Glutamatergic neuron (in vitro differentiated cells): ENCODE measurements around the gene TAS2R41. TPM values are rescaled to one million over a fixed set of nuclear protein-coding genes. Genes with fewer than 3 reads are reported as not detected.

Experiments
- DNase-seq: peaks from one replicate; pipeline ENCODE4 v3.0.0; 2022
- H3K27ac Mint-ChIP-seq: one replicate; pipeline ENCODE4 v1.8.0; 2020; ENCODE audit warnings: mild to moderate bottlenecking, mixed read lengths, inconsistent platforms; ENCODE audit not compliant: unreplicated experiment
- H3K27me3 Mint-ChIP-seq: one replicate; pipeline ENCODE4 v1.8.0; 2020; ENCODE audit warnings: mild to moderate bottlenecking, moderate library complexity, mixed read lengths, inconsistent platforms; ENCODE audit not compliant: unreplicated experiment
- H3K36me3 Mint-ChIP-seq: one replicate; pipeline ENCODE4 v1.8.0; 2020; ENCODE audit warnings: mild to moderate bottlenecking, mixed read lengths, inconsistent platforms; ENCODE audit not compliant: unreplicated experiment
- H3K4me1 Mint-ChIP-seq: one replicate; pipeline ENCODE4 v1.8.0; 2020; ENCODE audit warnings: mild to moderate bottlenecking, low read depth, mixed read lengths, inconsistent platforms; ENCODE audit not compliant: unreplicated experiment
- H3K4me3 Mint-ChIP-seq: one replicate; pipeline ENCODE4 v1.8.0; 2020; ENCODE audit warnings: mild to moderate bottlenecking, mixed read lengths, inconsistent platforms; ENCODE audit not compliant: unreplicated experiment
- H3K9me3 Mint-ChIP-seq: one replicate; pipeline ENCODE4 v1.8.0; 2020; ENCODE audit warnings: mild to moderate bottlenecking, moderate library complexity, mixed read lengths, inconsistent platforms; ENCODE audit not compliant: unreplicated experiment
- CTCF ChIP-seq: fragments of 200-600 bp; sonication (generic); IDR thresholded peaks from one replicate; pipeline ENCODE4 v1.5.0; 2021; ENCODE audit not compliant: partially characterized antibody, unreplicated experiment
- total RNA-seq: library from RNA; stranded (reverse); fragmentation: NEBNext Ultra II Directional; extraction: Animal tissue kit (Norgen Biotek cat#: 25700); gene quantifications from one replicate; pipeline ENCODE4 v1.2.1, GENCODE V29; 2021; ENCODE audit not compliant: unreplicated experiment

TAS2R41 gene
- total RNA-seq, 1 donor from 2014 or later, result not detected

DNA sequence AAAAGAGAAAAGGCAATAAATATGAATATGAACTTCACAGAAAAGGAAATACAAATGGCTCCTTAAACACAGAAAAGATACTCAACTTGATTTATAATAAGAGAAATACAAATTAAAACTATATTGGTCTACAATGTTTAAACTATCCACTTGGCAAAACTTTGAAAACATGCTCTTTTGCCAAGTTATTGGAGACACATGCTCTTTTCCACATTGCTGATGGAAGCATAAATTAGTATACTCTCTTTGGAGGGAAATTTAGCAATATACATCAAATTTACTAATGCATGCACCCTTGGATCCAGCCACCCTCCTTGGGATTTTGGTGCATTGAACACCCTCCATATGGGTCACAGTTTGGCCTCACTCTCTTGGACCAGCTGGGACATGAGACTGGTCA is 26.6 kb upstream of the TAS2R41 start:
- H3K9me3 Mint-ChIP-seq, result peaks cover 1% of the 10 kb centered on the region
- TF ChIP-seq CTCF, result no peak
- no peak for DNase-seq
- no peaks in the 10 kb centered on the region for H3K27me3 Mint-ChIP-seq
- H3K36me3 Mint-ChIP-seq, result no peaks in the 10 kb centered on the region
- H3K27ac Mint-ChIP-seq, result no peak overlapping the region
- H3K4me1 Mint-ChIP-seq, result no peaks in the 10 kb centered on the region
- H3K4me3 Mint-ChIP-seq, result no peak overlapping the region

GRCh38 chr7:143451746-143452145 is 25.9 kb upstream of the TAS2R41 start:
- Mint-ChIP-seq H3K27ac (no peak overlapping the region), H3K4me3 (no peak overlapping the region), H3K9me3 (peaks cover 1% of the 10 kb centered on the region), H3K36me3 (no peaks in the 10 kb centered on the region), H3K27me3 (no peaks in the 10 kb centered on the region), H3K4me1 (no peaks in the 10 kb centered on the region)
- TF ChIP-seq CTCF, result no peak
- DNase-seq, result no peak

GRCh38 chr7:143452495-143452894 is 25.2 kb upstream of the TAS2R41 start:
- no peaks in the 10 kb centered on the region for H3K27me3 Mint-ChIP-seq
- H3K27ac Mint-ChIP-seq, result no peak overlapping the region
- no peaks in the 10 kb centered on the region for H3K36me3 Mint-ChIP-seq
- H3K4me1 Mint-ChIP-seq, result no peaks in the 10 kb centered on the region
- H3K9me3 Mint-ChIP-seq, result peaks cover 1% of the 10 kb centered on the region
- no peak for TF ChIP-seq CTCF
- no peak for DNase-seq
- no peak overlapping the region for H3K4me3 Mint-ChIP-seq

DNA sequence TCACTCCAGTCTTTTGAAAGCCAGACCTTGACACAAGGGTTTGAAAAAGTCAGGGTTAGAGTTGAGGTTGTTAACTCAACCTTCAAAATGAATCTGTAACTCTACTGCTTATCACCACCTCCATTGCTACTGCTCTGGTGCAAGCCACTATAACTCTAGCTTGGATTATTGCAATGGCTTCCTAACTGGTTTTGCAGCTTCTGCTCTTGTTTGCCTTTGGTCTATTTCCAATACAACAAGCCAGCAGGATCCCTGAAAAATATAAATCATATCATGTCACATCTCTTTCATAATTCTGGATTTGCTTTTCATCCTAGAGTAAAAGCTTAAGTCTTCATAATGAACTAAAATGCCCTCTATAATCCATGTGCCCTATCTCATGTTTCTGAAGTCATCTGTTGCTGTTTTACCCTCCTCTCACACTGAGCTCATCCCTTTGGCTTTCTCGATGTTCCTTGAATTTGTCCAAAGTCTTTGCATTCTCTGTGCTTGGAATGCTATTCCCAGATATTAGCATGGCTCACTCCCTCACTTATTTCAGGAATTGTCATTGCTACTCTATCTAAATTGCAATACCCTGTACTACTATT is 23.5 kb upstream of the TAS2R41 start:
- Mint-ChIP-seq H3K9me3 (peaks cover 1% of the 10 kb centered on the region), H3K4me3 (no peak overlapping the region), H3K36me3 (no peaks in the 10 kb centered on the region), H3K27ac (no peak overlapping the region), H3K27me3 (no peaks in the 10 kb centered on the region), H3K4me1 (no peaks in the 10 kb centered on the region)
- TF ChIP-seq CTCF, result no peak
- no peak for DNase-seq

GRCh38 chr7:143455491-143455890 is 22.2 kb upstream of the TAS2R41 start:
- Mint-ChIP-seq H3K27ac (no peak overlapping the region), H3K4me1 (no peaks in the 10 kb centered on the region), H3K36me3 (no peaks in the 10 kb centered on the region), H3K27me3 (no peaks in the 10 kb centered on the region), H3K4me3 (no peak overlapping the region), H3K9me3 (peaks cover 1% of the 10 kb centered on the region)
- no peak for TF ChIP-seq CTCF
- no peak for DNase-seq
